GM13976 (cell line): ENCODE data around the gene RHBDF1.

ENCODE experiments used
- DNase-seq: peaks from one replicate; pipeline ENCODE4 v3.0.0; 2012; ENCODE audit warnings: low spot score
- in situ Hi-C: fragments of 300-500 bp; cut with MboI; formaldehyde crosslinking; loops from one replicate; pipeline ENCODE4 v1.12.0; 2022; ENCODE audit warnings: low sequenced_read_pairs, mixed read lengths, inconsistent platforms; ENCODE audit not compliant: unreplicated experiment
- TF ChIP-seq, protein P1 (sequence below): IDR thresholded peaks from 2 replicates; pipeline ENCODE4 v1.5.1; 2012; ENCODE audit warnings: borderline replicate concordance, mild to moderate bottlenecking; ENCODE audit not compliant: insufficient read depth; ENCODE audit errors: extremely low read depth, missing control alignments, control extremely low read depth

RHBDF1 gene

DNA sequence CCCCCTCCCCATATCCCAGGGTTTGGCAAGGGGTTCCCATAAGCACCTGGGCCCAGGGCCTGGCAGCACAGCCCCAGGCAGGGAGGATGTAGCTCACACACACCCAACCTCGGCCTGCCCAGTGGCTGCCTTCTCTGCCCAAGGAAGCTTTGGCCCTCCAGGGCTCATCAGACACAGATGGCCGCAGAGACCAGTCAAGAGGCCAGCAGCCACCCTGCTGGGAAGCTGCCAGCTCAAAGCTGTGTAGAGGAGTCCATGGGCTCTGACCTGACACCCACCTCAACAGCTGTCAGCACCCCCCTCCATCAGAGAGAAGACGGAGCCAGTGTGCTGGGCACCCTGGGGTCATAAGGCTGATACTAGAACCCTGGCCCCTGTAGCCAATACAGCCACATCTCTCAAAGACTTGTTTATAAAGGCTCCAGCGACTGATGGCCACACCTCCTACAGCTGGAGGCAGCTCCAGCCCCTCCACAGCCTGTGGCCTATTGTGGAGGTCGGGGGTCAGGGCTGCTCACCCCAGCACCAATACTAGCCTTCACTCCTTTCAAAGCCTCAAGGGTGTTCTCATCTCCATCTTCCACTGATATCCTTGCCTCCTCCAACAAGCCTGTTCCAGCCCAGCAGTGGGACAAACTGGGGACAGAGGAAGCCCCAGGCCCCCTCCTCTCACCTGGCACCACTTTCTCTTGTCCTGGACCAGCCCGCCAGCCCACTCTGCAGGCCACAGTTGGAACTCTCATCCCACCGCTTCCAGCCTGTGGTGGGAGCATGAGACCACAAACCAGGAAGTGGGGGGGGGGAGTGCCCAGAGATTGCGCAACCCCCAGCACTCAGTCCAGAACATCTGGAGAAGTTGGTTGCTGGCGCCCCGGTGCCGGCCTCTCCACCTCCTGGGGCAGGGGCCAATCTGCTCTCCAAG, 3.4 kb upstream of the RHBDF1 start:
- in situ Hi-C loops = no loop called here
- DNase-seq = no peak
- TF ChIP-seq, protein P1, sequence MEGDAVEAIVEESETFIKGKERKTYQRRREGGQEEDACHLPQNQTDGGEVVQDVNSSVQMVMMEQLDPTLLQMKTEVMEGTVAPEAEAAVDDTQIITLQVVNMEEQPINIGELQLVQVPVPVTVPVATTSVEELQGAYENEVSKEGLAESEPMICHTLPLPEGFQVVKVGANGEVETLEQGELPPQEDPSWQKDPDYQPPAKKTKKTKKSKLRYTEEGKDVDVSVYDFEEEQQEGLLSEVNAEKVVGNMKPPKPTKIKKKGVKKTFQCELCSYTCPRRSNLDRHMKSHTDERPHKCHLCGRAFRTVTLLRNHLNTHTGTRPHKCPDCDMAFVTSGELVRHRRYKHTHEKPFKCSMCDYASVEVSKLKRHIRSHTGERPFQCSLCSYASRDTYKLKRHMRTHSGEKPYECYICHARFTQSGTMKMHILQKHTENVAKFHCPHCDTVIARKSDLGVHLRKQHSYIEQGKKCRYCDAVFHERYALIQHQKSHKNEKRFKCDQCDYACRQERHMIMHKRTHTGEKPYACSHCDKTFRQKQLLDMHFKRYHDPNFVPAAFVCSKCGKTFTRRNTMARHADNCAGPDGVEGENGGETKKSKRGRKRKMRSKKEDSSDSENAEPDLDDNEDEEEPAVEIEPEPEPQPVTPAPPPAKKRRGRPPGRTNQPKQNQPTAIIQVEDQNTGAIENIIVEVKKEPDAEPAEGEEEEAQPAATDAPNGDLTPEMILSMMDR = no peak

DNA sequence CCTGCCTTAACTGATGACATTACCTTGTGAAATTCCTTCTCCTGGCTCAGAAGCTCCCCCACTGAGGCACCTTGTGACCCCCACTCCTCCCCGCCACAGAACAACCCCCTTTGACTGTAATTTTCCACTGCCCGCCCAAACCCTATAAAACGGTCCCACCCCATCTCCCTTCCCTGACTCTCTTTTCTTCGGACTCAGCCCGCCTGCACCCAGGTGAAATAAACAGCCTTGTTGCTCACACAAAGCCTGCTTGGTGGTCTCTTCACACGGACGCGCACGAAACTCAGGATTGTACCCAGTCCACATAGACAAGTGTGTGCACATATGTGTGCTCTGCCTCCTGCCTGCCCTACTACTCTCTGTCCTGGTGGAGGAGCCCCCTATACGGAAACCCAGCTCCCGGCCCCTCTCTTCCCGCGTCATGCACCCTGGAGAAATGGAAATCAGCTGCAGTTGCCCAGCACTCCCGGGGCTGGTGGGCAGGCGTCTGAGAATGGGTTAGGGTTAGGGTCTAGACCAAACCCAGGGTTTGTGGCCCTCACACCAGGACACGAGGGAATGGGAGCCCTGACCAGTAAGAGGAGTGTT, 2.4 kb upstream of the RHBDF1 start:
- in situ Hi-C loops = no loop called here
- TF ChIP-seq, protein P1 = no peak
- DNase-seq = no peak

DNA sequence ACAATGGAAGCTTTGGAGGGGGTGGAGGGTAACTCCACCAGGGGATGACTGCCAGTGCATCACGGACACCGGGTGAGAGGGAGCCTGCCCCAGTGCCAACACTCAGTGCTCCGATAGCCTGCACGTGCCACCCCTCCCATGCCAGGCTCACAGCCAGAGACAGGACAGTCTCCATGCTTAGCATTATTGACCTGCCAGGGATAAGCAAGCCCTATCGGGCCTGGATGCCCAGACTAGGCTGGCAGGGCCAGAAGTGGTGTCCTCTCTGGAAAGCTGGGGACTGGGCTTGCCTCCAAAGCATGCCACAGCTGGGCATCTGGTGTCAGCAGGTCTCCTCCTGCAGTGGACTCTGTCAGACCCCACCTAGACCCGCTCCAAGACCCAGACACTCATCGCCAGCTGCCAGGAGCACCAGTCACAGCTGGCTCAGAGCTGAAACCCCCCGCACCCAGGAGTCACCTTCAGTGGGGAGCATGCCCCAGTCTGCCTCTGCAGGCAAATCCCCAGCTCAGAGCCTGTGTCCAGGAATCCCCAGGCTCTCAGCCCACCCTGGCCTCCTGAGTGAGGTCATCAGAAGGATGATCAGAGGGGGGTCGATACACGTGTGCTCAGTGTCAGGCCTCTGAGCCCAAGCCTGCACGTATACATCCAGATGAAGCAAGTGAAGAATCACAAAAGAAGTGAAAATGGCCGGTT, 1.8 kb upstream of the RHBDF1 start:
- in situ Hi-C loops = no loop called here
- DNase-seq = no peak
- TF ChIP-seq, protein P1 = no peak

DNA sequence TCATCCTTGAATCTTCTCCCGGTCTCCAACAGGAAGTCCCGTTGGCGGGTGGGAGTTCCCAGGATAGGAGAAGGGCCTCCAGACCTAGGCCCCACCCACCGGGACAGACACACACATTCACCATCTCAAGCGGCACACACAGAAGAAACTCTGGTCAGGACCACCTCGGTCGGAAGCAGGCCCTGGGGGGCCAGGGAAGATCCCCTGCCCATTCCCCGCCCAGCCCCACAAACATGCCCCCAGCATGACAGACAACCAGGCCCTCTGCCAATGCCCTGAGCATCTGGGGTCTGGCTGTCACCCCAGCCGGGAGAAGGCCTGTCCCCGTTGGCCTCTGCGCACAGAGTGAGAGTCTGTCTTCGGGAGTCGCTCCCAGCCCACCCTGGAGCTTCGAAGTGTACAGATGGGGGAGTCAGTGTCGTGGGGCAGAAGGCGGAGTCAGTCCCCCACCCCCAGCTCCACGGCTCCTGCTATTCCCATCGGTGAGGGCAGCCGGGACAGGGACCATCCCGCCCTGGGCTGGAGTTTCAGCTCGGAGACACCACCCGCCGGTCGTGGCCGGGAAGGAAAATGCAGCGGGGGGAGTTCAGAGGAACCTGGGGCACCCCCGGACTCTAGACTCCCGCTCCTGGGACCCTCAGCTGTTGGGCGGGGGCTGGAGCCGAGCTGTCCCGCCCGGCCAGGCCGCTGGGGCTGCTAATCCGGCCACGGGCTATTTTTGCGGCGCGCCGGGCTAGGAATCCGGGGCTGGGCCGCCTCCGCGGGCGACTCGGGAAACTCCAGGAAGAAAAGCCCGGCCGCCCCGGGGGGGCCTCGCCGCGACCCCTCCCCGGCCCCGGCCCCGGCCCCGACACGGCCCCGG, 660 bp downstream of the RHBDF1 start:
- in situ Hi-C loops = no loop called here
- DNase-seq = no peak
- TF ChIP-seq, protein P1 = no peak

DNA sequence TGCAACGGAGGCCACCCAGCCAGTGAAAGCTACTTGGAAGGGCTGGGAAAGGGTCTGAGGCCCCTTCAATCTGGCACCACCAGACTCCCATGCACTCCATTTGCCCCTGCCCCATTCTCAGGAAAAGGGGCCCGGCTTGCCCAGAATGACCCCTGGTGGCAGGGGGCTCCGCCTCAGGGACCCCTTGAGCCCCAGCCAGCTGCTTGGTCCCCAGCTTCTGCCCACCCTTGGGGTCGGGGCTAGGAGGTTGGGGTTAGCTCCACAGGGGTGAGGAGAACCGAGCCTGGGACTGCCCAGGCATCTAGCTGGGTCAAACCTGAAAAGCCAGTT, 1.3 kb downstream of the RHBDF1 start:
- in situ Hi-C loops = no loop called here
- TF ChIP-seq, protein P1 = no peak
- DNase-seq = no peak

DNA sequence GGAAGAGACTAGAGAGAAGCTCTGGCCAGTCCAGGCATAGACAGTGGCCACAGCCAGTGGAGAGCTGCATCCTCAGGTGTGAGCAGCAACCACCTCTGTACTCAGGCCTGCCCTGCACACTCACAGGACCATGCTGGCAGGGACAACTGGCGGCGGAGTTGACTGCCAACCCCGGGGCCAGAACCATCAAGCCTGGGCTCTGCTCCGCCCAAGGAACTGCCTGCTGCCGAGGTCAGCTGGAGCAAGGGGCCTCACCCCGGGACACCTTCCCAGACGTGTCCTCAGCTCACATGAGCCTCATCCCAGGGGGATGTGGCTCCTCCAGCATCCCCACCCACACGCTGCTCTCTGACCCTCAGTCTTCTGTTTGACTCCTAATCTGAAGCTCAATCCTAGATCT, 3.2 kb downstream of the RHBDF1 start:
- no peak for DNase-seq
- in situ Hi-C loops = no loop called here
- TF ChIP-seq, protein P1 = no peak
